DND-41 (cell line): ENCODE results near the gene SET.

Experiments
- EZH2 ChIP-seq: IDR thresholded peaks from 3 replicates; pipeline ENCODE4 v1.6.1; 2012; ENCODE audit warnings: borderline replicate concordance, low read depth, mild to moderate bottlenecking, moderate library complexity, low read length, inconsistent platforms; ENCODE audit not compliant: severe bottlenecking
- TF ChIP-seq, protein P1 (sequence below): IDR thresholded peaks from 2 replicates; pipeline ENCODE4 v1.5.1; 2012; ENCODE audit warnings: borderline replicate concordance, low read length, moderate library complexity, mild to moderate bottlenecking; ENCODE audit not compliant: poor library complexity, severe bottlenecking; ENCODE audit errors: extremely low read depth

DNA sequence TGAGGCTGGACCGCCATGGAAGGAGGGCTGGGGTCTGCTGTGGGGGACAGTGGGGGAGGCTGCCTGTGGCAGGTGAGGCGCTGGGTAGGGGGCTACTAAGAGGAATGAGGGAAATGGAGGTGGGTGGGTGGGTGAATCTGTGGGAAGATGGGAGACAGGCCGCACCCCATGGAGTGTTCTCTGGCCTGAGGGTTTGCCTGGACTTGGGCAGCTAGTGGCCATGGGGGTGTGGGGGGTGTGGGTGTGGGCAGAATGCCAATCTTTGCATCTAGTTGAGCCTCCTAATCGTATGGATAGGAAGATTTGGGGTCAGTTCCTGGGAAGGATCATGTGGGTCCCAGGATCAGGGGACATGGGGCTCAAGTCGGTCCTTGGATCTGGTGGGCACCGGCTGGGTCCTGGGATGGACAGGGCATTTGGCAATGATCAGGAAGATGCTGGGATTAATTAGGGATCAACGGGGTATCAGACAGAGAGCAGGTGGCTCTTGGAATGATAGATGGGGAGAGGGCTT, 34.4 kb downstream of the SET start:
- TF ChIP-seq, protein P1, sequence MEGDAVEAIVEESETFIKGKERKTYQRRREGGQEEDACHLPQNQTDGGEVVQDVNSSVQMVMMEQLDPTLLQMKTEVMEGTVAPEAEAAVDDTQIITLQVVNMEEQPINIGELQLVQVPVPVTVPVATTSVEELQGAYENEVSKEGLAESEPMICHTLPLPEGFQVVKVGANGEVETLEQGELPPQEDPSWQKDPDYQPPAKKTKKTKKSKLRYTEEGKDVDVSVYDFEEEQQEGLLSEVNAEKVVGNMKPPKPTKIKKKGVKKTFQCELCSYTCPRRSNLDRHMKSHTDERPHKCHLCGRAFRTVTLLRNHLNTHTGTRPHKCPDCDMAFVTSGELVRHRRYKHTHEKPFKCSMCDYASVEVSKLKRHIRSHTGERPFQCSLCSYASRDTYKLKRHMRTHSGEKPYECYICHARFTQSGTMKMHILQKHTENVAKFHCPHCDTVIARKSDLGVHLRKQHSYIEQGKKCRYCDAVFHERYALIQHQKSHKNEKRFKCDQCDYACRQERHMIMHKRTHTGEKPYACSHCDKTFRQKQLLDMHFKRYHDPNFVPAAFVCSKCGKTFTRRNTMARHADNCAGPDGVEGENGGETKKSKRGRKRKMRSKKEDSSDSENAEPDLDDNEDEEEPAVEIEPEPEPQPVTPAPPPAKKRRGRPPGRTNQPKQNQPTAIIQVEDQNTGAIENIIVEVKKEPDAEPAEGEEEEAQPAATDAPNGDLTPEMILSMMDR = no peak
- TF ChIP-seq EZH2 = no peak
